GM06990 (cell line): ENCODE data around the gene DOCK4.

Experiments used
- DNase-seq: peaks from one replicate; pipeline ENCODE4 v3.0.0-alpha.2; 2011; ENCODE audit not compliant: insufficient read length; ENCODE audit errors: extremely low read depth
- H3K27me3 ChIP-seq: replicated peaks from 2 replicates; pipeline ENCODE4 v1.6.0; 2011; ENCODE audit warnings: low read length; ENCODE audit not compliant: control insufficient read depth, insufficient read depth
- H3K36me3 ChIP-seq: 2 replicates; pipeline ENCODE4 v1.5.1; 2011; ENCODE audit warnings: low read length; ENCODE audit not compliant: control insufficient read depth, insufficient read depth
- H3K4me3 ChIP-seq: replicated peaks from 2 replicates; pipeline ENCODE4 v1.5.1; 2011; ENCODE audit warnings: low read depth, mild to moderate bottlenecking, control low read depth, low read length
- TF ChIP-seq, protein P1 (sequence below): IDR thresholded peaks from 2 replicates; pipeline ENCODE4 v1.5.1; 2011; ENCODE audit warnings: low read length, control low read depth, mild to moderate bottlenecking, inconsistent platforms; ENCODE audit not compliant: insufficient read depth, poor library complexity, severe bottlenecking

DOCK4 gene

DNA sequence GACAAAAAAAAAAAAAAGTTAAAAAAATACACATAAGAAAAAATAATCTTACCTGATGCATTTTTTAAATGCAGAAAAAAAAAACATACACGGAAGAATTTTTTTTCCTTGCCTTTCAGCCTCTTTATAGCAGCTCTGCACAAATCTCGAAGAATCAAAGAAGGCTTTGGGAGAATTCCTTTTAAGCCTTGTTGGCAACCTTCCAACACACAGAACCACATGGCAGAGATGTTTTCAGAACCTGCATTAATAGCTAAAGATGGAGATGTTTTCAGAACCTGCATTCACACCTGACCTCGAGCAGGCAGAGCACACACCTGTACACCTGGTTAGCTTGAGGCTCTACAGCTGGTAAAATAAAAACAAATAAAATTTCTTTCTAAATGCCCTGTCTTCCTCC, 65.6 kb downstream of the DOCK4 start:
- DNase-seq: no peak
- Histone ChIP-seq H3K4me3 (no peak overlapping the region), H3K36me3 (no peaks in the 10 kb centered on the region), H3K27me3 (no peaks in the 10 kb centered on the region)
- TF ChIP-seq, protein P1, sequence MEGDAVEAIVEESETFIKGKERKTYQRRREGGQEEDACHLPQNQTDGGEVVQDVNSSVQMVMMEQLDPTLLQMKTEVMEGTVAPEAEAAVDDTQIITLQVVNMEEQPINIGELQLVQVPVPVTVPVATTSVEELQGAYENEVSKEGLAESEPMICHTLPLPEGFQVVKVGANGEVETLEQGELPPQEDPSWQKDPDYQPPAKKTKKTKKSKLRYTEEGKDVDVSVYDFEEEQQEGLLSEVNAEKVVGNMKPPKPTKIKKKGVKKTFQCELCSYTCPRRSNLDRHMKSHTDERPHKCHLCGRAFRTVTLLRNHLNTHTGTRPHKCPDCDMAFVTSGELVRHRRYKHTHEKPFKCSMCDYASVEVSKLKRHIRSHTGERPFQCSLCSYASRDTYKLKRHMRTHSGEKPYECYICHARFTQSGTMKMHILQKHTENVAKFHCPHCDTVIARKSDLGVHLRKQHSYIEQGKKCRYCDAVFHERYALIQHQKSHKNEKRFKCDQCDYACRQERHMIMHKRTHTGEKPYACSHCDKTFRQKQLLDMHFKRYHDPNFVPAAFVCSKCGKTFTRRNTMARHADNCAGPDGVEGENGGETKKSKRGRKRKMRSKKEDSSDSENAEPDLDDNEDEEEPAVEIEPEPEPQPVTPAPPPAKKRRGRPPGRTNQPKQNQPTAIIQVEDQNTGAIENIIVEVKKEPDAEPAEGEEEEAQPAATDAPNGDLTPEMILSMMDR: no peak

DNA sequence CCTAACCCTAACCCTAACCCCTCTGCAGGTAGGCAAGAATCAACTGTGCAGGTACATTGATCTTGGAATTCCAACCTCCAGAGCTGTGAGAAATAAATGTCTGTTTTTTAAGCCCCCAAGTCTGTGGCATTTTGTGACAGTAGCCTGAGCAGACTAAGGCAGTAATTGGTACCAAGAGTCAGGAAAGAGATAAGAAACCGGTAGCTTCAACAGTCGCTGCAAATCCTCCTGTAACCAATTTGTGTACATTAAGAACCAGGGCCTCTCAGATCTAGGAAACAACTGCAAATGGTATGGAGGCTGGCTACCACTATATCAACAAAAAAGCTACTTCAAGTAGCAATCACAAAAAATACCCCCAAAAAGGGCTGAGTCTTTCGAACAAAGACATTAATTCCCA, 67.3 kb downstream of the DOCK4 start:
- TF ChIP-seq, protein P1: no peak
- no peak for DNase-seq
- no peaks in the 10 kb centered on the region for H3K36me3 ChIP-seq

DNA sequence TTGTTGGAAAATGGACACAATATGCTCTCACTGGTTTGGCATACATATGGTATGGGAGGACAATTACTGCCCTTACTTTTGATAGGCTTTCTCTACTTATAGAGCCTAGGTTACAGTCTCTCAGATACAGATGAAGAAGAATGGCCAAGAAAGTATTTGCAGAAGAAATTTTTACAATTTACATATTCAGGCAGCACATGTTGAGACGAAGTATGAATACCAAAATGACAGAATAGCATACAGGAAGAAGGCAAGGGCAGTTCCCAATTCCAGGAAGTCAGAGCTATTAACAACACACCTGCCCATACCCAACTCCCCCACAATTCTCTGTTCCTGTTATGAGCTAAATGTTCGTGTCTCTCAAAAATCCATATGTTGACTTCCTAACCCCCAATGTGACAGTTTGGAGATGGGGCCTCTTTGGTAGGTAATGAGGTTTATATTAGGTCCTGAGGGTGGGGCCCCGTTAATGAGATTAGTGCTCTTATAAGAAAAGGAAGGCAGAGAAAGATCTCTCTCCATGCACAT, 67.8 kb downstream of the DOCK4 start:
- TF ChIP-seq, protein P1: no peak
- Histone ChIP-seq H3K27me3 (no peaks in the 10 kb centered on the region), H3K4me3 (no peak overlapping the region), H3K36me3 (no peaks in the 10 kb centered on the region)
- no peak for DNase-seq

More for the DNA sequence above, 67.3 kb downstream of the DOCK4 start:
- Histone ChIP-seq H3K4me3 (no peak overlapping the region), H3K27me3 (no peaks in the 10 kb centered on the region)

DNA sequence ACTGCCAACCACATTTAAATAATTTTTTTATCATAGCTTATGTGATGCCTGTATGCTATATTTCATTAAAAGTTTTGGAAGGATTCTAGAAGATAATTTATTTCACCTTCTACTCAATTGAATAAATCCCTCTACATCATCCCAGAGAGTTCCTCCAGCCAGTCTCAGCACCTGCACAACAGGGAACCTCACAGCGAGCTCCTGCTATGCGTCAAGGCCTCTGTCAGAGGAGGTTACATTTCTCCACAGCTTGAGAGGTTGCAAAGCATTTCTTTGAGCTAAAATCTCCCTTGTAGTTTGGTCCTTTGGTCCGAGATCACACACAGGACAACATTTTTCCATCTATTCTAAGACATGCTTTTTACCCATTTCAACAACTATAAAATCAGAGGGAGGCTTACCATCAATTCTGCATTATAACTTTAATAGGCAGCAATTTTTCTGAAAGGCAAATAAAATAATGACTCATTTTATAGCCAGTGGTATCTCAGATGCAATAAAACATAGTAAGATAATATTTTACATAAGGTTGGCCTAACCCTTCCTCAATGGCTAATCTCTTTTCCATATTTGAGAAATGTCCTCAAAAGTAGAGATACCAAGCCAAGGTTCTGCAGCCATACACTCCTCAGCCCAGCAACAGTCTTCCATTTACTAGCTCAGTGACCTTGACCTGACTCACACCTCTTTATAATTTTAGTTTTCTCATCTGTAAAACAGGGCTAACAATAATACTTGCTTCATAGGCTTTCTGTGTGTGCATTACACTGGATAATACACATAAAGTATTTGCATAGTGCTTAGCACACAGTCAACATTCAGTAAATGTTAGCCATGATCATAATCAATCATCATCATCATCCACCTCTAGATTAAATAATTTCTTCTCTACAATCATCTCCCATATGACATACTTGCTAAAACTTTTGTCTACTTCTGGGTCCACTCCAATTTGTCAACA, 68.8 kb downstream of the DOCK4 start:
- H3K36me3 ChIP-seq: no peaks in the 10 kb centered on the region
- TF ChIP-seq, protein P1: no peak
- no peak for DNase-seq

DNA sequence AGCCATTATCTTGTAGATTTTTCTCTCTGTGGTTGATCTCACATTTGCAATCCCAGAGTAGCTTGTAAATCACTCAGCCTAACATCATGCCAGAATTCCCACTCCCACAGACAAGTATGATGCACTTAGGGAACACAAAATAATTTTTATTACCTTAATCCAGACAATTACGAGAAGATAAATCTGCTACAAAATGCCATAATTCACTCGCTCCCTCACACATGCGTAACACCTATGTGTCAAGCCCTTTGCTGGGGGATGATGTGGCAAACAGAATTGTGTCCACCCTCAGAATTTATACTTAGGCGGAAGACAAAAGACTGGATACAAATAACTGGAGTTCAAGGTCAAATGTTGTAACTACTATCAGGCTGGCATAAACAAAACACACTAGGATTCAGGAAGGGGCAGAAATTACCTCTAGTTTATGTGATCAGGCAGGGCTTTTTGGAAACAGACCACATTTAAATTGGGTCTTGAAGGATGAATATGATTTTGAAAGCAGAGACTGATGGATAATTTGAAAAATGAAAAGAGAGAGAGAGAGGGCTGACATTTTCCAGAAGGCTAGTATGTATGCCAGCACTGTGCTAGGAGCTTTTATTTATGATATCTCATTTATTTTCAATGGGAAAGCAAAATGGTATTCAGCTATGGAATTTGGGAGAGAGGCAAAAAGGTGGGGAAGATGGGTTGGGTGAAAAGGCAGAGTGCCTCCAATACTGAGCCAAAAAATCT, 69.8 kb downstream of the DOCK4 start:
- TF ChIP-seq, protein P1: no peak
- no peak for DNase-seq
- Histone ChIP-seq H3K4me3 (no peak overlapping the region), H3K27me3 (no peaks in the 10 kb centered on the region), H3K36me3 (no peaks in the 10 kb centered on the region)

More for the DNA sequence above, 68.8 kb downstream of the DOCK4 start:
- Histone ChIP-seq H3K4me3 (no peak overlapping the region), H3K27me3 (no peaks in the 10 kb centered on the region)
